ENCODE measurements around the gene CDK11B.
"Not testable (repeated sequence)": the region's sequence is repeated elsewhere in the genome, so short reads cannot be mapped to it uniquely, and the experiment has no call there.

CDK11B gene

DNA sequence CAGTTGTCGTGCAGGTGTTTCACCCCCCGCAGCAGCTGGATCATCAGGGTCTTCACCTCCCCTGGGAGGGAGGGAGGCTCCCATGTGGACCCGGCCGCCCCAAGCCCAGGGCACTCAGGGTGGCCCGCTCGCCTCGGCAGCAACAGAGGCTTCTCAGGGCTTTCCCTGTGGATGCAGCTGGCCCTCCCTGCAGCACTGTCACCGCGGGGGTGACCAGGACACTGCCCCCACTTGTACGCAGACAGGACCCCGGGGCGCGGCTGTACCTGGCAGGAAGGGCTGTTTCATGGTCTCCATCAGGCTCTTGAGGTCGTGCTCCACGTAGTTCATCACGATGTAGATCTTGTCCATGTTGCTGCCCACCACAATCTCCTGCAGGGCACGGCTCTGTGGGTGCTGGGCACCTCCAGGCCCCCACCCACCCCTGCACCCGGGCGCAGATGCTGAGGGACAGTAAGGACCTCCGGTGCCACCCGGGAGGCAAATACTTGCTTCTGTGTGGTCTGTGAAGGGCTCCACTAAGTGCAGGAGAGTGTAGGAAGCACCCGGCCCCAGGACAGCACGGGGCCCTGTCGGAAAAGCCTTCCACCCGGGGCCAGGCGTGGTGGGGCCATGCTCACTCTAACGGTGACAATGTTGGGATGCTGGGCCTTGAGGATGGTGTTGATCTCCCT is 45.6 kb upstream of the CDK11B start:
- H3K9me3 ChIP-seq (ENCODE audit: insufficient read depth, low read depth, low read length), result not testable (repeated sequence)

DNA sequence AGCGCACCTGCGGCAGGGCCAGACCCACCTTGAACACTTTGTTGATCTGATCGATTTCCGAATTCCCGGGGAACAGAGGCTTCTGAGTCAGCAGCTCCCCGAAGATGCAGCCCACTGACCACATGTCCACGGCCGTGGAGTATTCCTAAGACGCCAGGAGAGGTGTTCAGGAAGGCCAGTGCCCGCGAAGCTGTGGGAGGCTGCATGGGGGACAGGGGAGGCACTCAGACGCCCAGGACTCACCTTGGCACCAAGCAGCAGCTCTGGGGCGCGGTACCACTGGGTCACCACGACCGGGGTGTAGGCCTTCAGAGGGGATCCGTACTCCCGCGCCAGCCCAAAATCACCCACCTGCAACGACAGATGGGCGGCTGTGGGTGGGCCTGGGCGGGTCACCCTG is 45.0 kb upstream of the CDK11B start:
- Histone ChIP-seq H3K9me3 (ENCODE audit: insufficient read depth, low read depth, low read length) (no peaks in the 10 kb centered on the region), H2BK5ac (ENCODE audit: low read depth, low read length, poor library complexity) (no peak overlapping the region), H3K14ac (ENCODE audit: low read length) (no peak overlapping the region), H4K91ac (ENCODE audit: low read depth, low read length) (no peak overlapping the region), H2BK12ac (ENCODE audit: low read length) (no peak overlapping the region), H3K27me3 (ENCODE audit: insufficient read depth, low read length) (no peaks in the 10 kb centered on the region), H3K4ac (ENCODE audit: low read depth, low read length) (no peak overlapping the region), H4K12ac (ENCODE audit: low read depth, low read length) (peak overlapping the region; percentile 43), H3K79me1 (ENCODE audit: low read length) (no peaks in the 10 kb centered on the region), H3K4me3 (ENCODE audit: low read depth, low read length) (no peak overlapping the region), H2AFZ (ENCODE audit: insufficient read depth, low read length, poor library complexity) (no peak overlapping the region), H3K4me2 (ENCODE audit: low read length) (no peak overlapping the region), H2BK120ac (ENCODE audit: insufficient read depth, low read length, poor library complexity) (no peak overlapping the region), H3K18ac (ENCODE audit: low read length) (no peak overlapping the region), H3K4me1 (ENCODE audit: control insufficient read depth in 1 of 2, insufficient read depth in 2 of 2, low read length in 2 of 2) (no peaks in the 10 kb centered on the region), H3K9ac (ENCODE audit: low read length) (no peak overlapping the region), H2AK5ac (ENCODE audit: low read length) (no peak overlapping the region), H3K79me2 (ENCODE audit: control insufficient read depth, insufficient read depth, low read length, poor library complexity) (no peaks in the 10 kb centered on the region), H4K8ac (ENCODE audit: low read depth, low read length) (no peak overlapping the region), H3K36me3 (ENCODE audit: control insufficient read depth in 1 of 2, insufficient read depth in 2 of 2, low read length in 2 of 2) (peaks cover 19 to 34% of the 10 kb centered on the region in 2 experiments), H3K23ac (ENCODE audit: low read length) (no peak overlapping the region), H3K27ac (ENCODE audit: low read depth, low read length) (no peak overlapping the region)
- no peak for DNase-seq
- WGBS (ENCODE audit: extremely low coverage, insufficient coverage, insufficient read length), result no CpG with 5 or more reads among the region's 22 CpGs

More for the DNA sequence above, 45.6 kb upstream of the CDK11B start:
- not testable (repeated sequence) for H3K23ac ChIP-seq (ENCODE audit: low read length); H3K79me2 ChIP-seq (ENCODE audit: control insufficient read depth, insufficient read depth, low read length, poor library complexity); H3K79me1 ChIP-seq (ENCODE audit: low read length); H3K27ac ChIP-seq (ENCODE audit: low read depth, low read length); H3K18ac ChIP-seq (ENCODE audit: low read length); H2BK12ac ChIP-seq (ENCODE audit: low read length); H3K4me3 ChIP-seq (ENCODE audit: low read depth, low read length); H4K8ac ChIP-seq (ENCODE audit: low read depth, low read length); H2BK120ac ChIP-seq (ENCODE audit: insufficient read depth, low read length, poor library complexity); H4K12ac ChIP-seq (ENCODE audit: low read depth, low read length); H3K4me2 ChIP-seq (ENCODE audit: low read length); H3K27me3 ChIP-seq (ENCODE audit: insufficient read depth, low read length); DNase-seq; H3K4me1 ChIP-seq (ENCODE audit: control insufficient read depth in 1 of 2, insufficient read depth in 2 of 2, low read length in 2 of 2); H2AK5ac ChIP-seq (ENCODE audit: low read length); H3K14ac ChIP-seq (ENCODE audit: low read length); H2BK5ac ChIP-seq (ENCODE audit: low read depth, low read length, poor library complexity); H3K4ac ChIP-seq (ENCODE audit: low read depth, low read length); H4K91ac ChIP-seq (ENCODE audit: low read depth, low read length); H2AFZ ChIP-seq (ENCODE audit: insufficient read depth, low read length, poor library complexity); H3K9ac ChIP-seq (ENCODE audit: low read length)
- no CpG with 5 or more reads among the region's 27 CpGs for WGBS (ENCODE audit: extremely low coverage, insufficient coverage, insufficient read length)
- H3K36me3 ChIP-seq (ENCODE audit: control insufficient read depth in 1 of 2, insufficient read depth in 2 of 2, low read length in 2 of 2), result peaks cover 19 to 34% of the 10 kb centered on the region in 2 experiments

DNA sequence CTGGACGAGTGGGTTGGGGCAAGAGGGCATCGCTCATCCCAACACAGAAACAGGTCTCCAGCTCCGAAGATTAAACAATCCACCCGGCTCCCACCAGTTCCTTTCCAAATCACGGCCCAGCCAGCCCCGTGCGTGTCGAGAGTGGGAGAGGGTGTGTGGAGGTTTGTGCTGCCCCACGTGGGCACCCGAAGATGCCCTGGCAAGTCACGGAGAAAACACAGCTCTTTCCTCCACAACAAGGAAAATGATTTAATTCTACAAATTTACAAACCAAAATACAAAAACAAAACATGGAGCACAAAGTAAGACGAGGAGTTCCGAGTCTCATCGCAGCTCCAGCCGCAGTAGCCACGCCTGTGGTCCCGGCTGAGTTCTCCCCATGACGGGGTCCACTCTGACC is 43.7 kb upstream of the CDK11B start:
- H3K27me3 ChIP-seq (ENCODE audit: insufficient read depth, low read length); H3K9ac ChIP-seq (ENCODE audit: low read length); H3K18ac ChIP-seq (ENCODE audit: low read length); H4K91ac ChIP-seq (ENCODE audit: low read depth, low read length); H2AFZ ChIP-seq (ENCODE audit: insufficient read depth, low read length, poor library complexity); H2BK5ac ChIP-seq (ENCODE audit: low read depth, low read length, poor library complexity); H3K4me1 ChIP-seq (ENCODE audit: control insufficient read depth in 1 of 2, insufficient read depth in 2 of 2, low read length in 2 of 2); H3K4me3 ChIP-seq (ENCODE audit: low read depth, low read length); H4K12ac ChIP-seq (ENCODE audit: low read depth, low read length); H2BK120ac ChIP-seq (ENCODE audit: insufficient read depth, low read length, poor library complexity); DNase-seq; H4K8ac ChIP-seq (ENCODE audit: low read depth, low read length); H2AK5ac ChIP-seq (ENCODE audit: low read length); H3K27ac ChIP-seq (ENCODE audit: low read depth, low read length); H3K23ac ChIP-seq (ENCODE audit: low read length); H3K79me2 ChIP-seq (ENCODE audit: control insufficient read depth, insufficient read depth, low read length, poor library complexity); H3K4me2 ChIP-seq (ENCODE audit: low read length); H3K9me3 ChIP-seq (ENCODE audit: insufficient read depth, low read depth, low read length); H3K79me1 ChIP-seq (ENCODE audit: low read length); H3K4ac ChIP-seq (ENCODE audit: low read depth, low read length); H2BK12ac ChIP-seq (ENCODE audit: low read length); H3K14ac ChIP-seq (ENCODE audit: low read length): not testable (repeated sequence)
- H3K36me3 ChIP-seq (ENCODE audit: control insufficient read depth in 1 of 2, insufficient read depth in 2 of 2, low read length in 2 of 2), result peaks cover 19 to 30% of the 10 kb centered on the region in 2 experiments
- no CpG with 5 or more reads among the region's 18 CpGs for WGBS (ENCODE audit: extremely low coverage, insufficient coverage, insufficient read length)

DNA sequence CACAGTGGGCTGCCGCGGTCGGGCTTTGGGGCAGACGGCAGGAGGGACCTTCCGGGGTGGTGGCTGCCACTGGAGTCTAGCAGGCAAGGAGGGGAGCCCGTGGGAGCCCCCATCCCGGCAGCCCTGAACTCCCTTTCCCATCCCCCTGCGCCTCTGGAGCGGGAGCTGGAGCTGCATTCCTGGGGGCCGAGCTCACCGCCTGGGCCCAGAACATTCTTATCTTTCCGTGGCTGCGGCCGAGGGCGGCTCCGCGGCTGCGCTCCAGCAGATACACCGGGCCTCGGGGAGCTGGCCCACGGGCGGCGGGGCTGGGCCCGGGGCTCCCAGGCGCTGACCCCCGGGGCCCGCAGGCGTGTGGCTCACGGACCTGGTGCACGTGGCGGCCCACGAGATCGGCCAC is 41.8 kb upstream of the CDK11B start:
- not testable (repeated sequence) for H3K4me3 ChIP-seq (ENCODE audit: low read depth, low read length); H3K79me1 ChIP-seq (ENCODE audit: low read length); H3K4me1 ChIP-seq (ENCODE audit: control insufficient read depth in 1 of 2, insufficient read depth in 2 of 2, low read length in 2 of 2); H2BK5ac ChIP-seq (ENCODE audit: low read depth, low read length, poor library complexity); H3K9me3 ChIP-seq (ENCODE audit: insufficient read depth, low read depth, low read length); H2BK120ac ChIP-seq (ENCODE audit: insufficient read depth, low read length, poor library complexity); H3K27ac ChIP-seq (ENCODE audit: low read depth, low read length); H4K12ac ChIP-seq (ENCODE audit: low read depth, low read length); H2AK5ac ChIP-seq (ENCODE audit: low read length); H3K79me2 ChIP-seq (ENCODE audit: control insufficient read depth, insufficient read depth, low read length, poor library complexity); H3K14ac ChIP-seq (ENCODE audit: low read length); H3K9ac ChIP-seq (ENCODE audit: low read length); H4K8ac ChIP-seq (ENCODE audit: low read depth, low read length); H4K91ac ChIP-seq (ENCODE audit: low read depth, low read length); H3K4ac ChIP-seq (ENCODE audit: low read depth, low read length); H3K18ac ChIP-seq (ENCODE audit: low read length); H2BK12ac ChIP-seq (ENCODE audit: low read length); H3K27me3 ChIP-seq (ENCODE audit: insufficient read depth, low read length); H3K4me2 ChIP-seq (ENCODE audit: low read length); H2AFZ ChIP-seq (ENCODE audit: insufficient read depth, low read length, poor library complexity); H3K23ac ChIP-seq (ENCODE audit: low read length); DNase-seq
- no CpG with 5 or more reads among the region's 33 CpGs for WGBS (ENCODE audit: extremely low coverage, insufficient coverage, insufficient read length)
- H3K36me3 ChIP-seq (ENCODE audit: control insufficient read depth in 1 of 2, insufficient read depth in 2 of 2, low read length in 2 of 2), result peaks cover 13 to 17% of the 10 kb centered on the region in 2 experiments
